Duodenal mucosa (tissue), 2 donors: ENCODE measurements around the gene TMEM117.

Experiments used
- H3K27ac ChIP-seq: one replicate; pipeline ENCODE4 v1.7.0; 2013; ENCODE audit warnings: low read depth, low read length
- H3K27me3 ChIP-seq, 2 donors: one replicate each; pipeline ENCODE4 v1.7.0; 2013; ENCODE audit warnings: low read length in 2 of 2, control low read depth in 1 of 2; ENCODE audit not compliant: insufficient read depth in 2 of 2, control insufficient read depth in 1 of 2
- H3K36me3 ChIP-seq, 2 donors: one replicate each; pipeline ENCODE4 v1.7.0; 2013; ENCODE audit warnings: low read length in 2 of 2, control low read depth in 1 of 2; ENCODE audit not compliant: insufficient read depth in 2 of 2, control insufficient read depth in 1 of 2
- H3K4me1 ChIP-seq, 2 donors: one replicate each; pipeline ENCODE4 v1.7.0; 2013; ENCODE audit warnings: low read length in 2 of 2, control low read depth in 1 of 2; ENCODE audit not compliant: insufficient read depth in 2 of 2, control insufficient read depth in 1 of 2
- H3K4me3 ChIP-seq, 2 donors: one replicate each; pipeline ENCODE4 v1.7.0; 2013; ENCODE audit warnings: low read length in 2 of 2, low read depth in 1 of 2
- H3K9ac ChIP-seq, 2 donors: one replicate each; pipeline ENCODE4 v1.7.0; 2013; ENCODE audit warnings: low read length in 2 of 2, low read depth in 1 of 2
- H3K9me3 ChIP-seq, 2 donors: one replicate each; pipeline ENCODE4 v1.7.0; 2013; ENCODE audit warnings: low read length in 2 of 2, control low read depth in 1 of 2; ENCODE audit not compliant: control insufficient read depth in 1 of 2

TMEM117 gene

GRCh38 chr12:43992856-43993255 lies 157.0 kb downstream of the TMEM117 start:
- H3K4me3 ChIP-seq = no peak overlapping the region
- H3K9me3 ChIP-seq = no peaks in the 10 kb centered on the region
- H3K4me1 ChIP-seq = peaks cover 0 to 9% of the 10 kb centered on the region in 2 donors
- H3K27ac ChIP-seq = no peak overlapping the region
- H3K9ac ChIP-seq = no peak overlapping the region
- no peaks in the 10 kb centered on the region for H3K36me3 ChIP-seq
- H3K27me3 ChIP-seq = no peaks in the 10 kb centered on the region

GRCh38 chr12:44000309-44000952 lies 164.6 kb downstream of the TMEM117 start:
- Histone ChIP-seq H3K27ac (no peak overlapping the region), H3K27me3 (no peaks in the 10 kb centered on the region), H3K4me1 (no peaks in the 10 kb centered on the region), H3K4me3 (no peak overlapping the region), H3K9me3 (no peaks in the 10 kb centered on the region), H3K36me3 (no peaks in the 10 kb centered on the region), H3K9ac (no peak overlapping the region)

GRCh38 chr12:44002607-44003006 lies 166.7 kb downstream of the TMEM117 start:
- H3K27ac ChIP-seq = no peak overlapping the region
- peaks cover 0 to 2% of the 10 kb centered on the region in 2 donors for H3K9me3 ChIP-seq
- H3K4me3 ChIP-seq = no peak overlapping the region
- no peaks in the 10 kb centered on the region for H3K36me3 ChIP-seq
- H3K9ac ChIP-seq = no peak overlapping the region
- H3K27me3 ChIP-seq = no peaks in the 10 kb centered on the region
- no peaks in the 10 kb centered on the region for H3K4me1 ChIP-seq

GRCh38 chr12:44003721-44004120 lies 167.8 kb downstream of the TMEM117 start:
- Histone ChIP-seq H3K9ac (no peak overlapping the region), H3K27ac (no peak overlapping the region), H3K4me3 (no peak overlapping the region), H3K9me3 (peaks cover 4 to 13% of the 10 kb centered on the region in 2 donors), H3K36me3 (no peaks in the 10 kb centered on the region), H3K27me3 (no peaks in the 10 kb centered on the region), H3K4me1 (no peaks in the 10 kb centered on the region)

- Histone ChIP-seq H3K9ac (no peak overlapping the region), H3K9me3 (no peaks in the 10 kb centered on the region)
Measured at GRCh38 chr12:44015333-44015941, 179.6 kb downstream of the TMEM117 start.

GRCh38 chr12:44017216-44017615 lies 181.3 kb downstream of the TMEM117 start:
- Histone ChIP-seq H3K4me1 (no peaks in the 10 kb centered on the region), H3K9me3 (no peaks in the 10 kb centered on the region), H3K4me3 (no peak overlapping the region), H3K9ac (no peak overlapping the region), H3K27me3 (no peaks in the 10 kb centered on the region), H3K27ac (no peak overlapping the region), H3K36me3 (no peaks in the 10 kb centered on the region)

More at GRCh38 chr12:44015333-44015941, 179.6 kb downstream of the TMEM117 start:
- Histone ChIP-seq H3K27me3 (no peaks in the 10 kb centered on the region), H3K4me1 (no peaks in the 10 kb centered on the region), H3K36me3 (no peaks in the 10 kb centered on the region), H3K27ac (no peak overlapping the region), H3K4me3 (no peak overlapping the region)

GRCh38 chr12:44019118-44019517 lies 183.2 kb downstream of the TMEM117 start:
- H3K9ac ChIP-seq = no peak overlapping the region
- H3K9me3 ChIP-seq = no peaks in the 10 kb centered on the region
- H3K4me3 ChIP-seq = no peak overlapping the region
- no peak overlapping the region for H3K27ac ChIP-seq
- H3K36me3 ChIP-seq = no peaks in the 10 kb centered on the region
- no peaks in the 10 kb centered on the region for H3K27me3 ChIP-seq
- no peaks in the 10 kb centered on the region for H3K4me1 ChIP-seq

GRCh38 chr12:44020555-44020954 lies 184.7 kb downstream of the TMEM117 start:
- Histone ChIP-seq H3K4me1 (no peaks in the 10 kb centered on the region), H3K4me3 (no peak overlapping the region)

GRCh38 chr12:44021471-44021971 lies 185.6 kb downstream of the TMEM117 start:
- no peak overlapping the region for H3K4me3 ChIP-seq
- no peaks in the 10 kb centered on the region for H3K4me1 ChIP-seq
- no peaks in the 10 kb centered on the region for H3K27me3 ChIP-seq
- no peak overlapping the region for H3K9ac ChIP-seq
- no peaks in the 10 kb centered on the region for H3K9me3 ChIP-seq
- no peaks in the 10 kb centered on the region for H3K36me3 ChIP-seq
- no peak overlapping the region for H3K27ac ChIP-seq

More at GRCh38 chr12:44020555-44020954, 184.7 kb downstream of the TMEM117 start:
- Histone ChIP-seq H3K9ac (no peak overlapping the region), H3K27me3 (no peaks in the 10 kb centered on the region), H3K36me3 (no peaks in the 10 kb centered on the region), H3K27ac (no peak overlapping the region), H3K9me3 (no peaks in the 10 kb centered on the region)

GRCh38 chr12:44025499-44025898 lies 189.6 kb downstream of the TMEM117 start:
- Histone ChIP-seq H3K9me3 (no peaks in the 10 kb centered on the region), H3K4me3 (no peak overlapping the region)

More at GRCh38 chr12:44025499-44025898, 189.6 kb downstream of the TMEM117 start:
- Histone ChIP-seq H3K27me3 (no peaks in the 10 kb centered on the region), H3K9ac (no peak overlapping the region), H3K36me3 (no peaks in the 10 kb centered on the region), H3K27ac (no peak overlapping the region), H3K4me1 (no peaks in the 10 kb centered on the region)
